ENCODE data around the gene DSCAML1.

Gene DSCAML1

GRCh38 chr11:117647872-117648271 is 149.1 kb downstream of the DSCAML1 start:
- POLR2A ChIA-PET, result no interaction called here
- CTCF ChIA-PET, result no interaction called here
- TF ChIP-seq TARDBP (IDR thresholded peaks at IDR 0.05) (no peak), LEF1 (IDR thresholded peaks at IDR 0.05; ENCODE audit: borderline replicate concordance) (no peak), ELF4 (IDR thresholded peaks at IDR 0.05) (no peak), ARNT (IDR thresholded peaks at IDR 0.05) (no peak)
- DNase-seq (ENCODE audit: extremely low spot score), result no peak

GRCh38 chr11:117647207-117647606 is 149.8 kb downstream of the DSCAML1 start:
- POLR2A ChIA-PET, result no interaction called here
- TF ChIP-seq FOXK2 (IDR thresholded peaks at IDR 0.05), result no peak
- no peak for TF ChIP-seq FOXA1 (IDR thresholded peaks at IDR 0.05)
- TF ChIP-seq NFRKB (IDR thresholded peaks at IDR 0.05), result no peak
- no peak for TF ChIP-seq SP1 (IDR thresholded peaks at IDR 0.05)
- CTCF ChIA-PET, result no interaction called here
- DNase-seq (ENCODE audit: extremely low spot score), result no peak

- no peak for TF ChIP-seq LEF1 (IDR thresholded peaks at IDR 0.05; ENCODE audit: borderline replicate concordance)
- TF ChIP-seq L3MBTL2 (conservative IDR thresholded peaks at IDR 0.05), result no peak
- no peak for TF ChIP-seq FOXM1 (IDR thresholded peaks at IDR 0.05; ENCODE audit: borderline replicate concordance)
- no peak for DNase-seq (ENCODE audit: extremely low spot score)
- ChIA-PET POLR2A (no interaction called here), CTCF (interaction anchor here (0.7 kb wide), 1 partner anchor 173 kb away, joined by 4 read pairs; no protein-coding TSS in a partner anchor)
These were observed 150.6 kb downstream of the DSCAML1 start for GRCh38 chr11:117646411-117646810.

GRCh38 chr11:117644403-117645155 is 152.4 kb downstream of the DSCAML1 start:
- POLR2A ChIA-PET, result no interaction called here
- CTCF ChIA-PET, result interaction anchor here (0.6 kb wide), 1 partner anchor 165 kb away, joined by 3 read pairs; no protein-coding TSS in a partner anchor
- no peak for TF ChIP-seq SP1 (IDR thresholded peaks at IDR 0.05)
- DNase-seq (ENCODE audit: extremely low spot score), result no peak

- POLR2A ChIA-PET, result no interaction called here
These were observed 153.3 kb downstream of the DSCAML1 start for GRCh38 chr11:117643606-117644300.

GRCh38 chr11:117642835-117643234 is 154.2 kb downstream of the DSCAML1 start:
- ChIA-PET POLR2A (no interaction called here), CTCF (interaction anchor here (0.7 kb wide), 1 partner anchor 168 kb away, joined by 3 read pairs; no protein-coding TSS in a partner anchor)
- DNase-seq (ENCODE audit: extremely low spot score), result no peak
- TF ChIP-seq FOXM1 (IDR thresholded peaks at IDR 0.05; ENCODE audit: borderline replicate concordance) (no peak), PKNOX1 (IDR thresholded peaks at IDR 0.05) (no peak), ARNT (IDR thresholded peaks at IDR 0.05) (no peak), L3MBTL2 (conservative IDR thresholded peaks at IDR 0.05) (no peak), TARDBP (IDR thresholded peaks at IDR 0.05) (no peak), ELF4 (IDR thresholded peaks at IDR 0.05) (no peak), HDGF (IDR thresholded peaks at IDR 0.05; ENCODE audit: borderline replicate concordance) (no peak), FOXA1 (IDR thresholded peaks at IDR 0.05) (no peak), SP1 (IDR thresholded peaks at IDR 0.05) (no peak)

More at GRCh38 chr11:117643606-117644300, 153.3 kb downstream of the DSCAML1 start:
- CTCF ChIA-PET, result interaction anchor here (0.7 kb wide), 1 partner anchor 167 kb away, joined by 3 read pairs; no protein-coding TSS in a partner anchor
- TF ChIP-seq FOXM1 (IDR thresholded peaks at IDR 0.05; ENCODE audit: borderline replicate concordance) (no peak), BHLHE40 (IDR thresholded peaks at IDR 0.05; ENCODE audit: borderline replicate concordance) (no peak), PKNOX1 (IDR thresholded peaks at IDR 0.05) (no peak), SP1 (IDR thresholded peaks at IDR 0.05) (no peak), NFRKB (IDR thresholded peaks at IDR 0.05) (no peak), LEF1 (IDR thresholded peaks at IDR 0.05; ENCODE audit: borderline replicate concordance) (no peak), ARNT (IDR thresholded peaks at IDR 0.05) (no peak), FOXA1 (IDR thresholded peaks at IDR 0.05) (no peak), TARDBP (IDR thresholded peaks at IDR 0.05) (no peak), ELF4 (IDR thresholded peaks at IDR 0.05) (no peak), L3MBTL2 (conservative IDR thresholded peaks at IDR 0.05) (no peak), SUZ12 (IDR thresholded peaks at IDR 0.05) (no peak), FOXK2 (IDR thresholded peaks at IDR 0.05) (no peak)
- DNase-seq (ENCODE audit: extremely low spot score), result no peak

- ChIA-PET POLR2A (no interaction called here), CTCF (no interaction called here)
- DNase-seq (ENCODE audit: extremely low spot score), result no peak
- TF ChIP-seq TARDBP (IDR thresholded peaks at IDR 0.05) (no peak), SUZ12 (IDR thresholded peaks at IDR 0.05) (no peak), NFRKB (IDR thresholded peaks at IDR 0.05) (no peak), ZNF384 (IDR thresholded peaks at IDR 0.05) (no peak), PKNOX1 (IDR thresholded peaks at IDR 0.05) (no peak), SP1 (IDR thresholded peaks at IDR 0.05) (no peak), L3MBTL2 (conservative IDR thresholded peaks at IDR 0.05) (no peak), LEF1 (IDR thresholded peaks at IDR 0.05; ENCODE audit: borderline replicate concordance) (no peak), CTBP1 (IDR thresholded peaks at IDR 0.05; ENCODE audit: borderline replicate concordance) (no peak)
These were observed 154.6 kb downstream of the DSCAML1 start for GRCh38 chr11:117642396-117642795.
